Left ventricle myocardium inferior (tissue), 1 donor: Measurements from ENCODE around the gene STK26. TPM values are rescaled to one million over a fixed set of nuclear protein-coding genes. Genes with fewer than 3 reads are reported as not detected.
"Not testable (repeated sequence)": the region's sequence is repeated elsewhere in the genome, so short reads cannot be mapped to it uniquely, and the experiment has no call there.

ENCODE experiments used
- DNase-seq: peaks from one replicate; pipeline ENCODE4 v3.0.0-alpha.2; 2020
- H3K27ac ChIP-seq: fragments of 200-600 bp; replicated peaks from 2 replicates; pipeline ENCODE4 v1.8.0; 2021
- H3K27me3 ChIP-seq: fragments of 200-600 bp; 2 replicates; pipeline ENCODE4 v1.8.0; 2021; ENCODE audit warnings: low read depth
- H3K36me3 ChIP-seq: fragments of 200-600 bp; 2 replicates; pipeline ENCODE4 v1.8.0; 2021
- H3K4me1 ChIP-seq: fragments of 200-600 bp; 2 replicates; pipeline ENCODE4 v1.8.0; 2021
- H3K4me3 ChIP-seq: fragments of 200-600 bp; 2 replicates; pipeline ENCODE4 v1.8.0; 2021; ENCODE audit warnings: mild to moderate bottlenecking, moderate library complexity
- H3K9me3 ChIP-seq: fragments of 200-600 bp; replicated peaks from 2 replicates; pipeline ENCODE4 v1.8.0; 2021
- intact Hi-C: fragments of 100-400 bp; cut with micrococcal nuclease; formaldehyde crosslinking; loops from one replicate; pipeline ENCODE4 v1.11.0; 2022
- total RNA-seq: library from RNA; stranded (reverse); fragmentation: NEBNext Ultra II Directional; extraction: Animal tissue kit (Norgen Biotek cat#: 25700); gene quantifications from one replicate; pipeline ENCODE4 v1.2.1, GENCODE V29; 2021
- TF ChIP-seq, protein P1 (sequence below): fragments of 200-600 bp; IDR thresholded peaks from 2 replicates; pipeline ENCODE4 v1.8.0; 2021; ENCODE audit warnings: antibody characterized with exemption, mild to moderate bottlenecking, borderline replicate concordance
- donor health status: DM: no; HTN: yes; CAD: no; lungs with severe emphysema.

Gene STK26
- total RNA-seq, 1 donor from 2014 or later: 0.80 TPM

DNA sequence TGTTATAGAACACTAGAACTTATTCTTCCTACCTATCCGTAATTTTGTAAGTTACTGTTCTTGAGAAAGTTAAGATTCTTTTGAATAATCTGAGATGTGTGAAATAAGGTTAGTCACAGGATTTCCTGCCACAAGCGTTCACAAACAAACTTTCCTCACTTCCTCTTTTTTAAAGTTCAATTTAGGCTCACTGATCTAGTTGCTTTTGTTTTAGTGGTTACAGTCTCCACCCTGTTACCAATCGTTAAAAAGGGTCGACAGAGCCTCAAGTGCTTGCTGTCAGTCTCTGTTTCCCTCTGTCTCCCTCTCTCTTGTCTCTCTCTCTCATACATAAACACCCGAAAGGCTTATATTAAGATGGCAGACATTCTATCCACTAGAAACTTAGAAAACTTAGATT, 35.9 kb upstream of the STK26 start:
- DNase-seq: no peak
- Histone ChIP-seq H3K27ac (no peak overlapping the region), H3K4me1 (no peaks in the 10 kb centered on the region), H3K4me3 (no peak overlapping the region), H3K36me3 (no peaks in the 10 kb centered on the region), H3K27me3 (peaks cover 4% of the 10 kb centered on the region), H3K9me3 (no peaks in the 10 kb centered on the region)
- intact Hi-C loops: no loop called here
- TF ChIP-seq, protein P1, sequence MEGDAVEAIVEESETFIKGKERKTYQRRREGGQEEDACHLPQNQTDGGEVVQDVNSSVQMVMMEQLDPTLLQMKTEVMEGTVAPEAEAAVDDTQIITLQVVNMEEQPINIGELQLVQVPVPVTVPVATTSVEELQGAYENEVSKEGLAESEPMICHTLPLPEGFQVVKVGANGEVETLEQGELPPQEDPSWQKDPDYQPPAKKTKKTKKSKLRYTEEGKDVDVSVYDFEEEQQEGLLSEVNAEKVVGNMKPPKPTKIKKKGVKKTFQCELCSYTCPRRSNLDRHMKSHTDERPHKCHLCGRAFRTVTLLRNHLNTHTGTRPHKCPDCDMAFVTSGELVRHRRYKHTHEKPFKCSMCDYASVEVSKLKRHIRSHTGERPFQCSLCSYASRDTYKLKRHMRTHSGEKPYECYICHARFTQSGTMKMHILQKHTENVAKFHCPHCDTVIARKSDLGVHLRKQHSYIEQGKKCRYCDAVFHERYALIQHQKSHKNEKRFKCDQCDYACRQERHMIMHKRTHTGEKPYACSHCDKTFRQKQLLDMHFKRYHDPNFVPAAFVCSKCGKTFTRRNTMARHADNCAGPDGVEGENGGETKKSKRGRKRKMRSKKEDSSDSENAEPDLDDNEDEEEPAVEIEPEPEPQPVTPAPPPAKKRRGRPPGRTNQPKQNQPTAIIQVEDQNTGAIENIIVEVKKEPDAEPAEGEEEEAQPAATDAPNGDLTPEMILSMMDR: no peak

DNA sequence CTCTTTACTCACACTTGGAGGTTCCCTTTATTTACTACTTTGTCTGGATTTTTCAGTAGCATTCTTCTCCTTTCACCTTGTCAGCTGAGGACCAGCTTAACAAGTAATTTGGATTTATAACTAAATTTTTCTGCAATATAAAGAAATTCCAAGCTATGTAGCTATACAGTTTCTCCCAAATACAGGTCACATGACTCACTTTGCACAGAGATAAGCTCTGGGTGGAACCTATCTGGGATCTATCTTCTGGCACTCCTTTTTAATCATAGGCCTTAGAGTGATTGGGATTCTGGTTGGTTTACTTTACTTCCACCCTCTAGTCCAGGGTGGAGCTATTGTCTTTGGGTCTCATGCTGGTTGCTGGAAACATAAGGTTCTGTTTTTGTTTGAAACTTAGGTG, 34.9 kb upstream of the STK26 start:
- intact Hi-C loops: no loop called here
- TF ChIP-seq, protein P1: no peak
- no peak overlapping the region for H3K4me3 ChIP-seq
- H3K27me3 ChIP-seq: peaks cover 4% of the 10 kb centered on the region
- H3K27ac ChIP-seq: no peak overlapping the region
- no peaks in the 10 kb centered on the region for H3K9me3 ChIP-seq
- H3K36me3 ChIP-seq: no peaks in the 10 kb centered on the region
- H3K4me1 ChIP-seq: no peaks in the 10 kb centered on the region
- no peak for DNase-seq

DNA sequence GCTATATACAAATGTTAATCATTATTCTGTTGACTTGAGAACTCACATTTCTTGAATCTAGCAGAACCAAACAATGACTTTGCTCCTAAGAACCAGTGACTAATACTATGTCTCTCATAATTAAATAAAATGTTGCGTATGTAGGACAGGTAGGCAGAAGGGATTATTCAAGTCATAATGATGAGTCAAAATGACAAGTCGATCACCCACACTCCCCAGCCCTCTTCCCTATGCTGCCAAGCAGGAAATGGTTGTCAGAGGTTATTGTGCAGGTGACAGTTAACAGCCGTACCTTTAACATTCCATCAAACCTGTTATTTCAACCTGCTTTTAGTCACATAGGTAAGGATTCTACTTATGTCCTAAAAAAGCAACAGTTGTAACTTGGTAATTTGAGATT, 22.0 kb upstream of the STK26 start:
- no peaks in the 10 kb centered on the region for H3K27me3 ChIP-seq

DNA sequence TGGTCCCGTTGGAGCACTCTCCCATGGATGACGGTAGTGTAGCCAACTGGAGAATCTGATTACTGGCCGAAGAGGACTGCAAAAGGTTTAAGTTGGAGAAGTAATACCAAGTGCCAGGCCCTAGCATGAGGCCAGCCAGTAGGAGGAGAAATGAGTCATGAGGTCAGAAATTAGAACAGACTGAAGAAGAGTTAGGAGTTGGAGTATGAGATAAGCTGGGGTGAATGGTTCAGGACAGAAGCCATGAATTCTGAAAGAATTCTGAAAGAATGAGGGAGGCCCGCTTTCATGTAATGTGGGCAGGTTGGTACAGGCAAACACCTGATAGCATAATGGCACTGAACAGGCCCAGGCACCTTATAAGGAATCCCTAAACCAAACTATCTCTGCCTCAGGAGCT, 18.4 kb upstream of the STK26 start:
- Histone ChIP-seq H3K36me3 (no peaks in the 10 kb centered on the region), H3K9me3 (no peaks in the 10 kb centered on the region), H3K4me3 (no peak overlapping the region), H3K4me1 (no peaks in the 10 kb centered on the region), H3K27ac (no peak overlapping the region), H3K27me3 (no peaks in the 10 kb centered on the region)
- DNase-seq: no peak
- intact Hi-C loops: no loop called here
- TF ChIP-seq, protein P1: no peak

More for the DNA sequence above, 22.0 kb upstream of the STK26 start:
- H3K9me3 ChIP-seq: no peaks in the 10 kb centered on the region
- H3K27ac ChIP-seq: no peak overlapping the region
- no peak overlapping the region for H3K4me3 ChIP-seq
- TF ChIP-seq, protein P1: no peak
- intact Hi-C loops: no loop called here
- no peaks in the 10 kb centered on the region for H3K4me1 ChIP-seq
- H3K36me3 ChIP-seq: no peaks in the 10 kb centered on the region
- DNase-seq: no peak

DNA sequence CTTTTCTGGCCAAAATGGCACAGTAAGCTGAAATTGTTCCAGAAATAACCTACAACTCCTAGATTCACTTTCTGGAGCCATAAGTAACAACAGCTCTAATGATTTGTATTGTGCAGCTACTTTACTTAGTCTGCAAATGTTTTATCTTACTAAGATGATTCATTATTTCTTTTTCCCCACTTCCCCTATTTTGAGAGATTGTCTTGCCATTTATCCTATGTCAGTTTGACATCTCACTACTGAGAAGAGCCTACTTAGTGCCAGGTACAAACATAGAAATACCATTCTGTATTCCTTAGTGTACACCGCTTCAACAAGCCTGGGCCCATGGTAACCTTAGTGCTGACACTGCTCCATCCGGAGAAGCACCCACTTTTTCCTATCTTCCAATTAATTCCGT, 13.8 kb upstream of the STK26 start:
- TF ChIP-seq, protein P1: no peak
- no peak overlapping the region for H3K4me3 ChIP-seq

DNA sequence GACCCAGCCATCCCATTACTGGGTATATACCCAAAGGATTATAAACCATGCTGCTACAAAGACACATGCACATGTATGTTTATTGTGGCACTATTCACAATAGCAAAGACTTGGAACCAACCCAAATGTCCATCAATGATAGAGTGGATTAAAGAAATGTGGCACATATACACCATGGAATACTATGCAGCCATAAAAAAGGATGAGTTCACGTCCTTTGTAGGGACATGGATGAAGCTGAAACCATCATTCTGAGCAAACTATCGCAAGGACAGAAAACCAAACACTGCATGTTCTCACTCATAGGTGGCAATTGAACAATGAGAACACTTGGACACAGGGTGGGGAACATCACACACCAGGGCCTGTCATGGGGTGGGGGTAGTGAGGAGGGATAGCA, 12.9 kb upstream of the STK26 start:
- H3K4me1 ChIP-seq, intact Hi-C loops: not testable (repeated sequence)

More for the DNA sequence above, 13.8 kb upstream of the STK26 start:
- no peak for DNase-seq
- Histone ChIP-seq H3K27me3 (no peaks in the 10 kb centered on the region), H3K4me1 (no peaks in the 10 kb centered on the region), H3K27ac (no peak overlapping the region), H3K36me3 (no peaks in the 10 kb centered on the region), H3K9me3 (no peaks in the 10 kb centered on the region)
- intact Hi-C loops: no loop called here

More for the DNA sequence above, 12.9 kb upstream of the STK26 start:
- not testable (repeated sequence) for H3K9me3 ChIP-seq, H3K4me3 ChIP-seq, DNase-seq, H3K36me3 ChIP-seq, H3K27me3 ChIP-seq, H3K27ac ChIP-seq
